Activated B cell treated with CpG ODN at 0.5 μM for 24 hours (primary cell): ENCODE results near the gene PARP8. TPM values are rescaled to one million over a fixed set of nuclear protein-coding genes. Genes with fewer than 3 reads are reported as not detected.

Experiments
- ATAC-seq: fragments of 200-7000 bp; cut with Tn5 transposase; one replicate; pipeline ENCODE4 v1.10.0; 2021; ENCODE audit warnings: low read depth, mild to moderate bottlenecking, moderate library complexity
- CTCF ChIA-PET: fragments of 350-600 bp; sonication (Branson Sonifier 250); formaldehyde crosslinking; loops from one replicate; lab custom pipeline; 2021; ENCODE audit warnings: antibody characterized with exemption; lab: Charles Lee
- POLR2A ChIA-PET: fragments of 350-600 bp; sonication (Branson Sonifier 250); formaldehyde crosslinking; loops from one replicate; lab custom pipeline; 2021; ENCODE audit warnings: antibody characterized with exemption; lab: Charles Lee
- DNase-seq: peaks from one replicate; pipeline ENCODE4 v3.0.0; 2022
- H3K27ac Mint-ChIP-seq: one replicate; pipeline ENCODE4 v1.8.0; 2020; ENCODE audit warnings: mixed read lengths
- H3K27me3 Mint-ChIP-seq: one replicate; pipeline ENCODE4 v1.8.0; 2021; ENCODE audit warnings: mixed read lengths
- H3K36me3 Mint-ChIP-seq: one replicate; pipeline ENCODE4 v1.8.0; 2021; ENCODE audit warnings: low read depth, mixed read lengths
- H3K4me1 Mint-ChIP-seq: one replicate; pipeline ENCODE4 v1.8.0; 2021; ENCODE audit warnings: mixed read lengths
- H3K4me3 Mint-ChIP-seq: one replicate; pipeline ENCODE4 v1.8.0; 2020; ENCODE audit warnings: mild to moderate bottlenecking, mixed read lengths
- H3K9me3 Mint-ChIP-seq: one replicate; pipeline ENCODE4 v1.8.0; 2020; ENCODE audit warnings: mixed read lengths
- CTCF ChIP-seq: fragments of 200-600 bp; IDR thresholded peaks from one replicate; pipeline ENCODE4 v1.8.0; 2022; ENCODE audit warnings: antibody characterized with exemption, mild to moderate bottlenecking
- intact Hi-C: fragments of 100-400 bp; cut with micrococcal nuclease; formaldehyde crosslinking; loops from one replicate; pipeline ENCODE4 v1.15.1; 2024
- total RNA-seq: library from RNA; stranded (reverse); gene quantifications from 2 replicates; pipeline ENCODE4 v1.2.3, GENCODE V29; 2022

PARP8 gene
- total RNA-seq, 1 donor from 2014 or later: 56.0 TPM

GRCh38 chr5:50727845-50728244, 61.4 kb downstream of the PARP8 start:
- no peak for DNase-seq
- ChIA-PET CTCF (no interaction called here), POLR2A (no interaction called here)
- no peak for TF ChIP-seq CTCF
- H3K9me3 Mint-ChIP-seq: peaks cover 2% of the 10 kb centered on the region
- ATAC-seq: no peak
- H3K4me1 Mint-ChIP-seq: peaks cover 53% of the 10 kb centered on the region
- no peak overlapping the region for H3K4me3 Mint-ChIP-seq
- H3K36me3 Mint-ChIP-seq: peaks cover 3% of the 10 kb centered on the region
- H3K27ac Mint-ChIP-seq: no peak overlapping the region
- intact Hi-C loops: loop anchor here (2.0 kb wide), 1 partner anchor 17 kb away; no protein-coding TSS in a partner anchor
- H3K27me3 Mint-ChIP-seq: no peaks in the 10 kb centered on the region

- Mint-ChIP-seq H3K4me1 (peaks cover 46% of the 10 kb centered on the region), H3K9me3 (peaks cover 4% of the 10 kb centered on the region), H3K4me3 (no peak overlapping the region), H3K27me3 (no peaks in the 10 kb centered on the region), H3K27ac (no peak overlapping the region), H3K36me3 (peaks cover 5% of the 10 kb centered on the region)
- CTCF ChIA-PET: no interaction called here
- DNase-seq (no peak), ATAC-seq (no peak)
- intact Hi-C loops: no loop called here
- POLR2A ChIA-PET: no interaction called here
- TF ChIP-seq CTCF: no peak
These were observed 63.9 kb downstream of the PARP8 start for GRCh38 chr5:50730336-50730735.

- DNase-seq: no peak
- H3K4me3 Mint-ChIP-seq: no peak overlapping the region
- peaks cover 41% of the 10 kb centered on the region for H3K4me1 Mint-ChIP-seq
- H3K27ac Mint-ChIP-seq: no peak overlapping the region
- intact Hi-C loops: no loop called here
- H3K27me3 Mint-ChIP-seq: no peaks in the 10 kb centered on the region
- no peak for ATAC-seq
- H3K36me3 Mint-ChIP-seq: peaks cover 5% of the 10 kb centered on the region
- peaks cover 4% of the 10 kb centered on the region for H3K9me3 Mint-ChIP-seq
- POLR2A ChIA-PET: no interaction called here
- TF ChIP-seq CTCF: no peak
- CTCF ChIA-PET: no interaction called here
These were observed 64.4 kb downstream of the PARP8 start for GRCh38 chr5:50730841-50731240.

- peaks cover 4% of the 10 kb centered on the region for H3K9me3 Mint-ChIP-seq
- H3K27ac Mint-ChIP-seq: no peak overlapping the region
- no peaks in the 10 kb centered on the region for H3K27me3 Mint-ChIP-seq
- no peak for DNase-seq
- intact Hi-C loops: no loop called here
- POLR2A ChIA-PET: interaction anchor here (0.6 kb wide), 1 partner anchor 67 kb away, joined by 3 read pairs; no protein-coding TSS in a partner anchor
- CTCF ChIA-PET: no interaction called here
- no peak for TF ChIP-seq CTCF
- H3K36me3 Mint-ChIP-seq: peaks cover 5% of the 10 kb centered on the region
- ATAC-seq: no peak
- peaks cover 24% of the 10 kb centered on the region for H3K4me1 Mint-ChIP-seq
- H3K4me3 Mint-ChIP-seq: no peak overlapping the region
These were observed 67.3 kb downstream of the PARP8 start for GRCh38 chr5:50733741-50734140.

- DNase-seq (no peak), ATAC-seq (no peak)
- POLR2A ChIA-PET: no interaction called here
- intact Hi-C loops: no loop called here
- Mint-ChIP-seq H3K36me3 (peaks cover 6% of the 10 kb centered on the region), H3K27me3 (no peaks in the 10 kb centered on the region), H3K27ac (no peak overlapping the region), H3K4me1 (peaks cover 27% of the 10 kb centered on the region), H3K9me3 (no peaks in the 10 kb centered on the region), H3K4me3 (no peak overlapping the region)
- CTCF ChIA-PET: interaction anchor here (0.7 kb wide), 1 partner anchor 244 kb away, joined by 3 read pairs; no protein-coding TSS in a partner anchor
- no peak for TF ChIP-seq CTCF
These were observed 72.4 kb downstream of the PARP8 start for GRCh38 chr5:50738864-50739263.
